K562 (cell line): Measurements from ENCODE around the gene MND1.

Experiments
- E2F3 ChIP-seq: fragments of 250-450 bp; sonication (Bioruptor Pico); IDR thresholded peaks from 2 replicates; pipeline ENCODE4 v1.4.0; 2020; ENCODE audit warnings: mild to moderate bottlenecking
- ETV5 ChIP-seq: sonication (generic); formaldehyde crosslinking; IDR thresholded peaks from 2 replicates; pipeline ENCODE4 v1.4.0; 2020; ENCODE audit warnings: low read depth, mild to moderate bottlenecking, missing genetic modification reagents
- POLR2A ChIP-seq: fragments of 450-650 bp; conservative IDR thresholded peaks from 2 replicates; pipeline ENCODE4 v1.6.1; 2016
- RCOR1 ChIP-seq, 2 experiments: IDR thresholded peaks; 2 replicates each; pipeline ENCODE4 v1.6.1; 2012; ENCODE audit warnings: low read depth in 2 of 2, low read length in 2 of 2, borderline replicate concordance in 1 of 2, improper control_type of control experiment in 1 of 2
- RNF2 ChIP-seq: sonication (generic); IDR thresholded peaks from 2 replicates; pipeline ENCODE4 v1.6.1; 2016
- YY1 ChIP-seq, 3 experiments: IDR thresholded peaks; 2 replicates each; pipeline ENCODE4 v1.6.1; 2011; ENCODE audit warnings: low read length in 2 of 3, mild to moderate bottlenecking in 2 of 3, moderate library complexity in 2 of 3, borderline replicate concordance in 1 of 3, control low read depth in 1 of 3, low read depth in 1 of 3; ENCODE audit not compliant: insufficient read depth in 3 of 3, insufficient replicate concordance in 2 of 3, control insufficient read depth in 1 of 3, insufficient read length in 1 of 3; ENCODE audit errors: extremely low read depth in 1 of 3
- TF ChIP-seq, protein P1 (sequence below), 2 experiments: fragments of 450-650 bp in 1 of 2; sonication (generic) in 1 of 2; formaldehyde crosslinking in 1 of 2; IDR thresholded peaks in 1 of 2; conservative IDR thresholded peaks in 1 of 2; 2 replicates each; pipeline versions ENCODE4 v1.6.1 to v1.8.1; 2016 to 2023; ENCODE audit warnings: mild to moderate bottlenecking in 2 of 2, moderate library complexity in 2 of 2, inconsistent platforms in 1 of 2, missing genetic modification reagents in 1 of 2

DNA sequence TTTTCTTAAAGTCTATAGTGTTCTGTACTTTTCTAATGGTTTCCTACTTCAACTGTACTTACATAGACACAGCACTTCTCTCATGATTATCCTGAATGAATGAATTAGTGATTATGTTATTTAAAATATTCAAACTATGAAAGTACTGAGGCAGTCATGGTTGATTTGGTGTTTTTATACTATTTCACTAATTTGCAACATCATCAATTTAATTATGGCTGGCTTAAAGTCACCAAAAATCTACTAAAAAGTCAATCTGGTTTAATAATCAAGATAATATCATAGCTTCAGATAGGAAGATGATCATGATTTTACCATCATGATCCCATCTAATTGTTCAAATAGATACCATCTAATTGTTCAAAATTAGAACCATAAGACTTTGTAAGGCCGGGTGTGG is 104.8 kb downstream of the MND1 start:
- TF ChIP-seq POLR2A (no peak), YY1 (IDR thresholded peaks at IDR 0.05; ENCODE audit: borderline replicate concordance in 1 of 3, control insufficient read depth in 1 of 3, extremely low read depth in 1 of 3, insufficient read depth in 3 of 3, insufficient read length in 1 of 3, insufficient replicate concordance in 2 of 3, low read depth in 1 of 3, low read length in 2 of 3) (no peak), E2F3 (no peak), RNF2 (no peak), ETV5 (CRISPR knock-in tag) (no peak), RCOR1 (IDR thresholded peaks at IDR 0.05; ENCODE audit: borderline replicate concordance in 1 of 2, low read depth in 2 of 2, low read length in 2 of 2) (no peak)
- TF ChIP-seq, protein P1, sequence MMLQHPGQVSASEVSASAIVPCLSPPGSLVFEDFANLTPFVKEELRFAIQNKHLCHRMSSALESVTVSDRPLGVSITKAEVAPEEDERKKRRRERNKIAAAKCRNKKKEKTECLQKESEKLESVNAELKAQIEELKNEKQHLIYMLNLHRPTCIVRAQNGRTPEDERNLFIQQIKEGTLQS (IDR thresholded peaks at IDR 0.05), result no peak
- TF ChIP-seq, protein P1 (CRISPR knock-in tag; conservative IDR thresholded peaks at IDR 0.05), result no peak
